GM18511 (cell line): ENCODE data around the gene PRRX2.
"Not testable (repeated sequence)": the region's sequence is repeated elsewhere in the genome, so short reads cannot be mapped to it uniquely, and the experiment has no call there.

Source experiments
- ATAC-seq: cut with Tn5 transposase; IDR thresholded peaks from one replicate; pipeline ENCODE4 v1.9.1; 2021; ENCODE audit warnings: mild to moderate bottlenecking, moderate library complexity; ENCODE audit not compliant: unreplicated experiment

PRRX2 gene

GRCh38 chr9:129653823-129654553, 11.5 kb upstream of the PRRX2 start:
- ATAC-seq = no peak

- ATAC-seq = no peak
Measured at GRCh38 chr9:129654554-129655040, 10.8 kb upstream of the PRRX2 start.

DNA sequence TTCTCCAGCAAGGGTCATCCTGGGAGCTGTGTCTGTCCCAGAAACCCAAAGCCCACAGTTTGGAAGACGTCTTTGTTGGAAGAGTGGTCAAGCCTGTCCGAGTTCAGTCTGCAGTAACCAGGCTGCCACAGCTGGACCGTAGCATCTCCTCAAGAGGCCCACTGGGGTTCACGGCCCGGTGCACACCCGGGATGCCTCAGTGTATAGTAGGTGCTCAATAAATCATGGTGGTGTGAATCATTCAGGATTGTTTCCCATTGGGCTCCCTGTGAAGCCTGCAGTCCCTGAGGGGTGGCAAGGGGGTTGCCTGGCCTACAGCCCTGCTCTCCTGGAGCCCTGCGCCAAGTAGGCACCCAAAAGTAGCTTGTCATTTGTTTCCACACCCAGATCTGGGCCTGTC, 10.3 kb upstream of the PRRX2 start:
- ATAC-seq = no peak

DNA sequence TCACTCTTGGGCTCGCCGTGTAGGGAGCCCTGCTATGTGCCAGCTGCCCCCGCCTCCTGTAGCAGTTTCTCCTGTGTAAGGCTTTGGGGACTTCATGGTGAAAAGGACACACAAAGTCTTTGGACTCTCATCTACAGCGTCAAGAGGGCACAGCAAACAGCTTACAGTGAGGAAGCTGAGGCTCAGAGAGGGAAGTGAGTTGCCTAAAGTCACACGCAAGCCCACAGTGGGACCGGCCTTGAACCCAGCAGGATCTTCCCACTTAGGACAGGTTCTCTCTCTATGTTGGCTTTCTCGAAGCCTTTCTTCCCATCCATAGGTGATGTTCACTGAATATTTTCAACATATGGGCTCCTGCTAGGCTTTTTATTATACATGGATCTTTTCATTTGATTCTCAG, 9.8 kb upstream of the PRRX2 start:
- ATAC-seq = no peak

DNA sequence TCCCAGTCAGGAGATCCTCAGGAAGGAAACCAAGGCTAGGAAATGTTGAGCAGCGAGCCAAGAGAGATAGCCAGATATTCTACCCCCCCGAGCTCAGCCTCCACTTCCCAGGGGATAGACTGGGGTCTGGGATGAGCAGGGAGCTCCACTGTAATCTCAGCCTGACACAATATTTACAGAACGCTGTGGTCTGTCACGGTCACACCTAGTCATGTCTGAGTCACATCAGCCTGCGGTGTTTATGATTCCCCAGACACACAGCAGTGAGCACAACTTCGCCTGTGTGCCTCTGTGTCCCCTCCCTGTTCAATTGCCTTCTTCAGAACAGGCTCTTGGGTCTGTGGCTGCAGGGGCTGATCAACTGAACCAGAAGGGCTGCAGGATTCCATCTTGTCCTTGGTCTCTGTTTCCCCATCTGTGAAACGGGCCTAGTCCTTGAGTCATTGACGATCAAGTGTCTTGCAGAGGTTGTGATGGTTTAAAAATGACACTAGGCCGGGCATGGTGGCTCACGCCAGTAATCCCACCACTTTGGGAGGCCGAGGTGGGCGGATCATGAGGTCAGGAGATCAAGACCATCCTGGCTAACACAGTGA, 8.6 kb upstream of the PRRX2 start:
- no peak for ATAC-seq

- ATAC-seq = no peak
Measured at GRCh38 chr9:129661029-129661428, 4.4 kb upstream of the PRRX2 start.

- not testable (repeated sequence) for ATAC-seq
Measured at GRCh38 chr9:129662239-129662638, 3.2 kb upstream of the PRRX2 start.

DNA sequence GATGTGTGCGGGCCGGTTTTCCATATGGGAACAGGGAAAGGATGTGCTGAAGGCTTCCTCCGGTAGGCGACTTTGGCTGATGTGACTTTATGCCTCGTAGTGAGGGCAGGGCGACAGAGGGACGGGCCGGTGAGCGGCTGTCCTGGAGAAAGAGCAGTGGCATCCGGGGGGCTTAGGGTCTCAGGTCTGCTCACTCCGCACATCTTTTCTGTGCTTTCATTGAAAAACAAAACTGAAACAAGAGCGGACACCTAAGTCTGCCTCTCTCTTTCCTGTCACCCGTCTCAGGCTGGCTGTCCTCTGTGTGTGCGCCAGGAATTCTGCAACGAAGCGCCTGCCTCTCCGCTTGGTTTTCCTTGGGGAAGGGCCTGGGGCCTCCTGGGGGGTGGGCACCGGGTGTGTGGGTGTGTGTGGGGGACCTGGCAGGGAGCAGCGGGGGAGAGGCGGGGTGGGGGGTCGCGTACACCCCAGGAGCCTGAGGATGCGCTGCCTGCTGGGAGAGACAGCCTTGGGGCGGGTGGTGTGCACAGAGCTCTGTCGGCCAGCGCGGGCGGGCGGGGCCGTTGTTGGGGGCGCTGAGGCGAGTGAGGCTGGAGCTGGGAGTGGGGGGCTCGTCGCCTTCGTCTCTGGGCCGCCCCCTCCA, 580 bp upstream of the PRRX2 start:
- ATAC-seq = no peak

GRCh38 chr9:129665814-129666520, 520 bp downstream of the PRRX2 start:
- ATAC-seq = no peak

GRCh38 chr9:129666575-129666974, 1.1 kb downstream of the PRRX2 start:
- ATAC-seq = no peak

DNA sequence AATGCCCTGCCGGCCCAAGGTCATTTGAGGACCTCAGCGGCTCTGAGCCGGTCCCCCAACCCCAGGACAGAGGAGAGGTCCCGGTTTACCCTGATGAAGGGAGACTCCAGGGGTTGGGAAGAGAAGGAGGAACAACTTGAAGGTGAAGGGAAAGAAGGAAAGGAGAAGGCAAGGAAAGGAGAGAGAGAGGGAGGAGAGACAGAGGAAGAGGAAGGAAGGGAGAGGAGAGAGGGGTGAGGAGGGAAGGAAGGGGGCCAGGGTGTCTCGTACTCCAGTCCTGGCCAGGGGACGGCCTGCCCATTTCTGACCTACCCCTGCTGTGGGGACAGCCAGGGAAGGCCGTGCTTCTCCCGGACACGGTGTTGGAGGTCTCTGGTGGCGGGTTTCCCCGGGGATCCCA, 1.9 kb downstream of the PRRX2 start:
- ATAC-seq = no peak

GRCh38 chr9:129667850-129668249, 2.4 kb downstream of the PRRX2 start:
- ATAC-seq = no peak

- ATAC-seq = no peak
Measured at GRCh38 chr9:129669141-129669718, 3.8 kb downstream of the PRRX2 start.

GRCh38 chr9:129669946-129670345, 4.5 kb downstream of the PRRX2 start:
- ATAC-seq = no peak

DNA sequence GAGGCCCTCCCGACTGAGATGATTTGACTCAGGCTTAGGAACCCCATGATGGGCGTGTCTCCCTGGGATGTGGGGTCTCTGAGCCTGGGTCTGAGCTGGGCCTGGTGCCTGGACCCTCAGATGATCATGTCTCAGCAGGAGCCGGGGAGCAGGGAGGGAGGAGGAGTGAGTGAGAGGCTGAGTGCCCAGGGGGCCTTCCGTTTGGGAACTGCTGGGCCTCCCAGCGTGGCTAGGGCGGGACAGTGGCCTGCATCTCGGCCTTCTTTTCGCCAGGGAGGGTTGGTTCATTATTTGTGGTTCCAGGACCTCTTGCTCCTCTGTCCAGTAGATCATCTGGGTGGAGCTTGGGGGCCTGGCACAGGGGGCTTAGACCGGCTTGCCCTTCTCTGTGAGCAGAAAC, 5.6 kb downstream of the PRRX2 start:
- no peak for ATAC-seq

GRCh38 chr9:129671519-129671918, 6.1 kb downstream of the PRRX2 start:
- no peak for ATAC-seq

GRCh38 chr9:129672702-129673101, 7.3 kb downstream of the PRRX2 start:
- no peak for ATAC-seq

DNA sequence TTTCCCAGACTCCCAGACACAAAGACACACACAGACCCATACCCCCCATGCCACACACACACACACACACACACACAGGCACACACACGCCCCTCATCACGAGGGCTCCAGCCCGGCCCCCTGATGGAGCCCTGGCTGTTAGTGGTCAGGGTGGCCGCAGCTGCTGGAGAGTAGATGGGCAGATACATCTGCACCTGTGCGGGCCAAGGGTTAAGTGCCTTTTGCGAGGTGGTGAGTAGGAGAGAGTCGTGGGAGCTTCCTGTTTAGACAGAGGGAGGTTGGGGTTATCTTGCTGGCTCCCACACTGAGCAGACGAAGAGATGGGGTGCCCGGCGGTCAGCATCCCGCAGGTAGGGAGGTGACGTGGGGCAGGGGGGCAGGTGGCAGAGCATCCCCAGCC, 8.2 kb downstream of the PRRX2 start:
- no peak for ATAC-seq

DNA sequence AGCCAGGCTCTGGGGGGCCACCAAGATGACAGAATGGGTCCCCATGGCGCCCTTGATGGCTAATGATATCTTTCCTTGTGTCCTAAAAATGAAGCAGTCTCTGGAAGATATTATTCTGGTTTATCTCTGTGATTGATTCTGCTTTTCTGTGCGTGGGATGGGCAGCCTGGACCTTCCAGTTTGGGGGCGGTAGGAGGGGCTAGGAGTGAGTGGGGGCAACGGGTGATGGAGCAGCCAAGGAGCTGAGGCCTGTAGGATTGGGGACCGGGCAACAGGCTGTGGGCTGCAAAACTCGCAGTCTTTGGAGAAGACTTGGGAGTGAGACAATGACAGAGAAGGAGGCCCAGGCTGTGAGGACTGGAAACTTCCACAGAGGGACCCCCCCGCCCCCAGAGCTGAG, 8.8 kb downstream of the PRRX2 start:
- no peak for ATAC-seq

DNA sequence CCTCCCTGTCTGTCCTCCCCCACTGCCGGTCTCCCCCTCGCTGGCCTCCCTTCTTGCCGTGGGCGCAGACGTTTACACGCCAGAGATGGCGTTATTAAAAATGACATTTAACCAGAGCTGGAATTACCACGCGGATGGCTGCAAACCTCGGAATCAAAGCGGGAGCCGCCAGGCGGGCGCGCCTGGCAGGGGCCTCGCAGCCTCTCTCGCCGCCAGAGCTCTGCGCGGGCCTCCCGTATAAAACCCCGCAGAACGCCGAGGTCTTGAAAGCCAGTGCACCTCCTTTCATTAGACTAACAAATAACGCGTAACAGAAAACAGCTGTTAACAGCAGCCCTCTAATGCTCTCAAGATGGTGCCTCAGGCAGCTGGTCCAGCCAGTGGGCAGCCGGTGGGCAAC, 10.2 kb downstream of the PRRX2 start:
- ATAC-seq = no peak

GRCh38 chr9:129676287-129676686, 10.8 kb downstream of the PRRX2 start:
- no peak for ATAC-seq
